Retinal pigment epithelial cell (primary cell): ENCODE data around the gene MYH11.

Source experiments
- DNase-seq: peaks from one replicate; pipeline ENCODE4 v3.0.0-alpha.2; 2010; ENCODE audit warnings: low read depth
- H3K4me3 ChIP-seq: 2 replicates; pipeline ENCODE4 v1.5.1; 2011; ENCODE audit warnings: mild to moderate bottlenecking, low read length, control low read depth, moderate library complexity
- CTCF ChIP-seq: conservative IDR thresholded peaks from 2 replicates; pipeline ENCODE4 v1.5.1; 2011; ENCODE audit warnings: low read depth, low read length, control low read depth, inconsistent platforms

The MYH11 gene

GRCh38 chr16:15897834-15898254 lies 41.0 kb upstream of the MYH11 start:
- no peak for DNase-seq
- H3K4me3 ChIP-seq: no peak overlapping the region
- TF ChIP-seq CTCF: no peak

DNA sequence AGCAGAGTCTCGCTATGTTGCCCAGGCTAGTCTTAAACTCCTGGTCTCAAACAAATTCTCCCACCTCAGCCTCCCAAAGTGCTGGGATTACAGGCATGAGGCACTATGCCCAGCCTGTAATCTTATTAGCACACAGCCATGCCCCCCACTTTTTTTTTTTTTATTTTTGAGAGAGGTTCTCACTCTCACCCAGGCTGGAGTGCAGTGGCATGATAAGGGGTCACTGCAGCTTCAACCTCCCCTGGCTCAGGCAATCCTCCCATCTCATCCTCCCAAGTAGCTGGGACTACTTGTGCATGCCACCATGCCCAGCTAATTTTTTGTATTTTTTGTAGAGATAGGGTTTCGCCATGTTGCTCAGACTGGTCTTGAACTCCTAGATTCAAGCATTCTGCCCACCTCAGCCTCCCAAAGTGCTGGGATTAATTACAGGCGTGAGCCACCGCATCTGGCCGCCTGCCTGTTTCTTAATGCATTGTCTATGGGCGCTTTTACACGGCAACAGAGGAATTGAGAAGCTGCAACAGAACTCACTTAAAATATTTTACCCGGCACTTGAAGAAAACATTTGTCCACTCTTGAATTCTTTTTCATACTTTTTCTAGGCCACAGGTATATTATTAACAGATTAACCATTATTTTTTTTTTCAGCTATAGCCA lies 40.4 kb upstream of the MYH11 start:
- DNase-seq: no peak
- no peak for TF ChIP-seq CTCF
- H3K4me3 ChIP-seq: no peak overlapping the region

GRCh38 chr16:15894571-15895374 lies 37.9 kb upstream of the MYH11 start:
- no peak for TF ChIP-seq CTCF
- no peak for DNase-seq
- no peak overlapping the region for H3K4me3 ChIP-seq

- H3K4me3 ChIP-seq: no peak overlapping the region
- DNase-seq: no peak
- TF ChIP-seq CTCF: no peak
Observed at GRCh38 chr16:15891508-15891907, 34.7 kb upstream of the MYH11 start.

- peak; percentile 93 for DNase-seq
- peak within 1 kb of the TSS; percentile 83 for H3K4me3 ChIP-seq
- TF ChIP-seq CTCF: no peak
Observed at GRCh38 chr16:15888072-15888976, 31.5 kb upstream of the MYH11 start, which contains the start of gene CEP20. CEP20 (minus strand) TSS chr16:15888603; CDS start chr16:15888585, 18 bp downstream.

GRCh38 chr16:15887283-15887682 lies 30.5 kb upstream of the MYH11 start:
- H3K4me3 ChIP-seq: peak overlapping the region; percentile 83
- TF ChIP-seq CTCF: no peak
- no peak for DNase-seq
